Mesendoderm (in vitro differentiated cells): ENCODE data around the gene NTHL1.

ENCODE experiments used
- DNase-seq: peaks from one replicate; pipeline ENCODE4 v3.0.0; 2013
- H2AK5ac ChIP-seq: 2 replicates; pipeline ENCODE4 v1.6.1; 2013; ENCODE audit warnings: low read length, inconsistent platforms
- H2BK120ac ChIP-seq: 2 replicates; pipeline ENCODE4 v1.6.1; 2013; ENCODE audit warnings: low read depth, mild to moderate bottlenecking, low read length, moderate library complexity, mixed read lengths
- H2BK15ac ChIP-seq: replicated peaks from 2 replicates; pipeline ENCODE4 v1.6.1; 2013; ENCODE audit warnings: low read depth, mild to moderate bottlenecking, moderate library complexity
- H2BK5ac ChIP-seq: 2 replicates; pipeline ENCODE4 v1.6.1; 2013; ENCODE audit warnings: low read length, inconsistent platforms
- H3K18ac ChIP-seq: 2 replicates; pipeline ENCODE4 v1.6.1; 2013; ENCODE audit warnings: mild to moderate bottlenecking, low read length, mixed read lengths
- H3K23ac ChIP-seq: one replicate; pipeline ENCODE4 v1.6.1; 2013; ENCODE audit warnings: low read length
- H3K27ac ChIP-seq: 2 replicates; pipeline ENCODE4 v1.5.1; 2013; ENCODE audit warnings: low read depth, mild to moderate bottlenecking, inconsistent platforms, low read length, moderate library complexity
- H3K27me3 ChIP-seq: 2 replicates; pipeline ENCODE4 v1.6.1; 2013; ENCODE audit warnings: low read length, control low read depth, mild to moderate bottlenecking, inconsistent platforms; ENCODE audit not compliant: insufficient read depth, poor library complexity
- H3K36me3 ChIP-seq: 2 replicates; pipeline ENCODE4 v1.6.1; 2013; ENCODE audit warnings: low read length, inconsistent platforms; ENCODE audit not compliant: control insufficient read depth, insufficient read depth
- H3K4ac ChIP-seq: one replicate; pipeline ENCODE4 v1.6.1; 2013; ENCODE audit warnings: low read depth, mild to moderate bottlenecking, low read length, moderate library complexity
- H3K4me1 ChIP-seq: 2 replicates; pipeline ENCODE4 v1.6.1; 2013; ENCODE audit warnings: low read depth, low read length, inconsistent platforms; ENCODE audit not compliant: control insufficient read depth
- H3K4me2 ChIP-seq: 2 replicates; pipeline ENCODE4 v1.6.1; 2013; ENCODE audit warnings: low read length
- H3K4me3 ChIP-seq: 2 replicates; pipeline ENCODE4 v1.5.1; 2013; ENCODE audit warnings: mild to moderate bottlenecking, low read length
- H3K56ac ChIP-seq: one replicate; pipeline ENCODE4 v1.6.1; 2013; ENCODE audit warnings: low read length
- H3K79me1 ChIP-seq: 2 replicates; pipeline ENCODE4 v1.6.1; 2013; ENCODE audit warnings: low read length, inconsistent platforms
- H3K79me2 ChIP-seq: 2 replicates; pipeline ENCODE4 v1.6.1; 2013; ENCODE audit warnings: mild to moderate bottlenecking, low read length; ENCODE audit not compliant: control insufficient read depth, insufficient read depth
- H3K9ac ChIP-seq: 2 replicates; pipeline ENCODE4 v1.6.1; 2013; ENCODE audit warnings: low read length, inconsistent platforms
- H4K5ac ChIP-seq: one replicate; pipeline ENCODE4 v1.6.1; 2013; ENCODE audit warnings: low read length
- H4K8ac ChIP-seq: one replicate; pipeline ENCODE4 v1.6.1; 2013; ENCODE audit warnings: low read depth, mild to moderate bottlenecking, control low read depth, low read length, moderate library complexity
- WGBS: extraction: QIAGEN DNeasy Blood & Tissue Kit; methylation state at CpG from one replicate; pipeline ENCODE4 v1.1.7; 2013; ENCODE audit warnings: low lambda C conversion rate, missing lambda C conversion rate; ENCODE audit not compliant: insufficient coverage; ENCODE audit errors: extremely low coverage; 5-methylcytosine and 5-hydroxymethylcytosine counted together

Gene NTHL1

DNA sequence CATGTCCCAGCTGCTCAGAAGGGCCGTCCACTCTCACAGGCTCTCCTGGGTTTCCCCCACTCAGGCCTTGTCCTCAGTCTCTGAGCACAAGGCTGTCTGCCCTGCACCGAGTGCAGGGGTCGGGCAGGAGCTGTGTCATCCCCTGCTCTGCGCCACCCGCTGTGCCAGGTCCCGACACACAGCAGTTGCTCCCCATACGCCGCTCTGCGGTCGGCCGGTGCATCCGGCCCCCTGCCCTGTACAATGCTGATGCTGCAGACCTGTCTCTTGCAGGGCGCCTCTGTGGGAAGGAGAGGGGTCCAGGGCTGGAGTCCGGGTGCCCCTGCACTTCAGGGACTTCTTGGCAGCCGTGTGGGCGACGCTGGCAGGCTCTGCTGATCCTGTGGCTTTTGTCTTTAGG, 6.3 kb upstream of the NTHL1 start:
- no peaks in the 10 kb centered on the region for H3K79me2 ChIP-seq
- peaks cover 4% of the 10 kb centered on the region for H3K36me3 ChIP-seq
- H3K18ac ChIP-seq, result no peak overlapping the region
- no peak overlapping the region for H3K27ac ChIP-seq
- H3K56ac ChIP-seq, result no peak overlapping the region
- H3K4me2 ChIP-seq, result no peak overlapping the region
- no peak overlapping the region for H3K23ac ChIP-seq
- H3K79me1 ChIP-seq, result no peaks in the 10 kb centered on the region
- DNase-seq, result no peak
- no peak overlapping the region for H2BK5ac ChIP-seq
- H2BK15ac ChIP-seq, result no peak overlapping the region
- no peak overlapping the region for H3K9ac ChIP-seq
- WGBS, result no CpG with 5 or more reads among the region's 17 CpGs
- H2BK120ac ChIP-seq, result no peak overlapping the region
- H3K4ac ChIP-seq, result no peak overlapping the region
- no peak overlapping the region for H2AK5ac ChIP-seq
- no peak overlapping the region for H4K5ac ChIP-seq
- no peaks in the 10 kb centered on the region for H3K27me3 ChIP-seq
- H3K4me1 ChIP-seq, result no peaks in the 10 kb centered on the region
- H3K4me3 ChIP-seq, result no peak overlapping the region
- H4K8ac ChIP-seq, result no peak overlapping the region

DNA sequence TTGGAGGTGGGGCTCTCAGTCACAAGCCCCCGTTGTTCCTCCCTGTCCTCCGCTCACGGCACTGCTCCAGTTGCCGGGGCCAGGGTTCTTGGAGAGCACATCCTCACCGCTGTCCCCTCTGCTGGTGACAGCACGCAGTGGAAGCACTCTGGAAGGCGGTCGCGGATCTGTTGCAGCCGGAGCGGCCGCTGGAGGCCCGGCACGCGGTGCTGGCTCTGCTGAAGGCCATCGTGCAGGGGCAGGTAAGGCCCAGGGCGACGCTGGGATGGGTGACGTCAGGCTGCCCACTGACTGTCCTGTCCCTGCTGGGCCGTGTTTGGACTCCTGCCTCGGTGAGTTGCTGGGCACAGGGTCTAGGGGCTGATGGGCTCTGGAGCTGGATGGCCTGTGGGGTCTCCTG, 5.6 kb upstream of the NTHL1 start:
- H3K4ac ChIP-seq, result no peak overlapping the region
- no peak overlapping the region for H4K5ac ChIP-seq
- no peak for DNase-seq
- H2BK5ac ChIP-seq, result no peak overlapping the region
- H3K36me3 ChIP-seq, result peaks cover 4% of the 10 kb centered on the region
- H3K4me3 ChIP-seq, result no peak overlapping the region
- H3K4me2 ChIP-seq, result no peak overlapping the region
- H3K27ac ChIP-seq, result no peak overlapping the region
- no CpG with 5 or more reads among the region's 21 CpGs for WGBS
- H4K8ac ChIP-seq, result no peak overlapping the region
- no peaks in the 10 kb centered on the region for H3K27me3 ChIP-seq
- H2BK120ac ChIP-seq, result no peak overlapping the region
- no peak overlapping the region for H3K9ac ChIP-seq
- peaks cover 2% of the 10 kb centered on the region for H3K79me2 ChIP-seq
- H2AK5ac ChIP-seq, result no peak overlapping the region
- no peak overlapping the region for H3K18ac ChIP-seq
- H2BK15ac ChIP-seq, result no peak overlapping the region
- no peaks in the 10 kb centered on the region for H3K4me1 ChIP-seq
- H3K56ac ChIP-seq, result no peak overlapping the region
- peaks cover 4% of the 10 kb centered on the region for H3K79me1 ChIP-seq
- no peak overlapping the region for H3K23ac ChIP-seq

DNA sequence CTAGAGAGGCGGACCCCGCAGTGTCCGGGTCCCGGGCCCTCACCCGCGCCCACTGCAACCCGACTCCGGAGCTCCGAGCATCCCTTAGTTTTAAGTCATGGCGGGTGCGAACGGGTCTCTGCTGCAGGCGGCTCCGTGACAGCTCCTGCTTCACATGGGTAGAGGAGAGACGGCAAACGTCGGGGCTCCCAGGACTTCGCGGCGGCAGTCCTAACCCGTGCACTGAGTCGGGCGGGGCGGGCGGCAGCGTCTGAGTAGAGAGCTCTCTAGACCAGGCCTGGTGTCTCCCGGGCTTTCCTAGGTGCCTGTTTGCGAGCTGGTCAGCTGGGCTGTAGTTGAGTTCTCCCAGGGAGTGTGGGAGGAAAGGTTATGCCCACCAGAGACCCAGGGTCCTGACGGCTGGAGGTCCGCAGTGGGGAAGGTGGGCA, 496 bp upstream of the NTHL1 start:
- Histone ChIP-seq H2BK5ac (no peak overlapping the region), H3K4me1 (peaks cover 2% of the 10 kb centered on the region), H3K9ac (peak overlapping the region; percentile 85), H3K79me1 (peaks cover 6% of the 10 kb centered on the region), H3K56ac (peak overlapping the region; percentile 84), H2AK5ac (no peak overlapping the region), H2BK15ac (no peak overlapping the region), H4K8ac (no peak overlapping the region), H3K4ac (no peak overlapping the region), H4K5ac (no peak overlapping the region), H3K36me3 (no peaks in the 10 kb centered on the region), H3K4me2 (peak overlapping the region; percentile 92), H3K27me3 (no peaks in the 10 kb centered on the region), H3K23ac (no peak overlapping the region), H3K79me2 (peaks cover 2% of the 10 kb centered on the region), H3K18ac (peak overlapping the region; percentile 44), H3K4me3 (peak overlapping the region; percentile 79), H2BK120ac (no peak overlapping the region), H3K27ac (no peak overlapping the region)
- WGBS, result no CpG with 5 or more reads among the region's 30 CpGs
- no peak for DNase-seq

DNA sequence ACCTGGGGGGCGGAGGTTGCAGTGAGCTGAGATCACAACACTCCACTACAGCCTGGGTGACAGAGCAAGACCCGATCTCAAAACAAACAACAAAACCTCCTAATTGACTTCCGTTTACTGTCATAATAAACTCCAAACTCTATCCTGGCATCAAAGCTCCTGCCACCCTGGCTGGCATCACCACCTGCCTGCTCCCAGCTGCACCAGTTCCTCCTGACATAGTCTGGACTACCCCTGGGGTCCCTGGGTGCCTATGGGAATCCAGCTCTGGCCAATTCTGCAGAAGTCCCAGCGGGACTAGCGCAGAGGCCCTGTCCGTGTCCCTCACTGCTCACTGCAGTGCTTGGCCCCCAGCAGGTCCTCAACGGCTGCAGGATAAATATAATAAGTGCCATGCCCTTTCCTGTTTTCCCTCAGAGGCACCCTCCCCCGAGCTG, 723 bp downstream of the NTHL1 start:
- Histone ChIP-seq H3K4ac (no peak overlapping the region), H4K8ac (no peak overlapping the region), H4K5ac (no peak overlapping the region), H2BK120ac (no peak overlapping the region), H3K9ac (peak overlapping the region; percentile 84), H3K4me3 (peak overlapping the region; percentile 76), H3K27ac (no peak overlapping the region), H3K27me3 (no peaks in the 10 kb centered on the region), H3K36me3 (no peaks in the 10 kb centered on the region), H2BK5ac (no peak overlapping the region), H3K18ac (no peak overlapping the region), H2BK15ac (no peak overlapping the region), H3K79me1 (peaks cover 6% of the 10 kb centered on the region), H3K4me1 (peaks cover 2% of the 10 kb centered on the region), H3K23ac (no peak overlapping the region), H3K56ac (peak overlapping the region; percentile 93), H3K4me2 (peak overlapping the region; percentile 88), H3K79me2 (peaks cover 2% of the 10 kb centered on the region), H2AK5ac (no peak overlapping the region)
- no CpG with 5 or more reads among the region's 8 CpGs for WGBS
- DNase-seq, result peak; percentile 10

DNA sequence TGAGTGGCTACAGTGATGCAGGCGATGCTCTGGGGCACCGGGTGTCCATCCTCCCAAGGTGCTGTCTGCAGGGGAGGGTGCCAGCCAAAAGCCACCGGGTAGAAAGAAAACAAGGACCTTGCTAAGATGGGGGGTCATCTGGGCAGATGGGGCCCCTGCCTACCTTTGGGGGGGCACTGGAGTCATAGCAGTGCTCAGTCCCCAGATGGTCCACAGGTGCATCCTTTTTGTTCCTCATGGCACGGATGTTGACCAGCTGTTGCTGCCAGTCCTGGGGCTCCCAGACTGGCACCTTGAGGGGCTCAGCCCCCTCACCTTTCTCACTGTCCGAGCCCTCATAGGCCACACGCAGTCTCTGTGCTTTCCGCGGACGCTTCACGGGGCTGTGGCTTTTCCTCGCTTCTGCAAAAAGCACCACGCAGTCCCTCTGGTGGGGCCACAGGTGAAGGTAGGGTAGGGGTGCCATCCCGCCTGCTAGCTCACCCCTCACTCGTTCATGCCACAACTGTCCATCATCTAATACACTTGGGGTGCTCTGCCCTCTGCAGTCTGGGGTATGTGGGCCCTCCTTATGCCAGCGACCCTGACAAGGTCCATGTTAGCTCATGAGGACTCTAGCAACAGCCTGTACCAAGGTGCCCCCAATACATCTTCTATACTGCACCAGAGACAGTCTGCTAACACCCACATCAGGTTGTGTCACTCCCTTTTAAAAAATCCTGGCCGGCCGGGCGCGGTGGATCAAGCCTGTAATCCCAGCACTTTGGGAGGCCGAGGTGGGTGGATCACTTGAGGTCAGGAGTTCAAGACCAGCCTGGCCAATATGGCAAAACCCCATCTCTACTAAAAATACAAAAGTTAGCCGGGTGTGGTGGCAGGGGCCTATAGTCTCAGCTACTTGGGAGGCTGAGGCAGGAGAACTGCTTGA, 1.4 kb downstream of the NTHL1 start:
- H2BK15ac ChIP-seq, result no peak overlapping the region
- H2BK5ac ChIP-seq, result no peak overlapping the region
- no peak overlapping the region for H3K9ac ChIP-seq
- no peak overlapping the region for H3K18ac ChIP-seq
- H3K23ac ChIP-seq, result no peak overlapping the region
- H3K56ac ChIP-seq, result no peak overlapping the region
- WGBS, result no CpG with 5 or more reads among the region's 21 CpGs
- H4K5ac ChIP-seq, result no peak overlapping the region
- H3K27me3 ChIP-seq, result no peaks in the 10 kb centered on the region
- peaks cover 6% of the 10 kb centered on the region for H3K79me1 ChIP-seq
- DNase-seq, result no peak
- no peaks in the 10 kb centered on the region for H3K36me3 ChIP-seq
- no peak overlapping the region for H2BK120ac ChIP-seq
- no peak overlapping the region for H2AK5ac ChIP-seq
- no peak overlapping the region for H3K27ac ChIP-seq
- peaks cover 2% of the 10 kb centered on the region for H3K79me2 ChIP-seq
- H3K4ac ChIP-seq, result no peak overlapping the region
- no peak overlapping the region for H3K4me3 ChIP-seq
- H3K4me2 ChIP-seq, result no peak overlapping the region
- H3K4me1 ChIP-seq, result peaks cover 2% of the 10 kb centered on the region
- H4K8ac ChIP-seq, result no peak overlapping the region
